GM15510 (cell line): ENCODE results near the gene TNS3.

ENCODE experiments used
- POLR2A ChIP-seq: IDR thresholded peaks from 3 replicates; pipeline ENCODE4 v1.6.1; 2011; ENCODE audit warnings: borderline replicate concordance; ENCODE audit not compliant: insufficient read length; ENCODE audit errors: extremely low read depth

Gene TNS3

GRCh38 chr7:47534322-47535034, 47.4 kb downstream of the TNS3 start:
- no peak for TF ChIP-seq POLR2A

GRCh38 chr7:47531584-47532492, 50.1 kb downstream of the TNS3 start:
- no peak for TF ChIP-seq POLR2A

DNA sequence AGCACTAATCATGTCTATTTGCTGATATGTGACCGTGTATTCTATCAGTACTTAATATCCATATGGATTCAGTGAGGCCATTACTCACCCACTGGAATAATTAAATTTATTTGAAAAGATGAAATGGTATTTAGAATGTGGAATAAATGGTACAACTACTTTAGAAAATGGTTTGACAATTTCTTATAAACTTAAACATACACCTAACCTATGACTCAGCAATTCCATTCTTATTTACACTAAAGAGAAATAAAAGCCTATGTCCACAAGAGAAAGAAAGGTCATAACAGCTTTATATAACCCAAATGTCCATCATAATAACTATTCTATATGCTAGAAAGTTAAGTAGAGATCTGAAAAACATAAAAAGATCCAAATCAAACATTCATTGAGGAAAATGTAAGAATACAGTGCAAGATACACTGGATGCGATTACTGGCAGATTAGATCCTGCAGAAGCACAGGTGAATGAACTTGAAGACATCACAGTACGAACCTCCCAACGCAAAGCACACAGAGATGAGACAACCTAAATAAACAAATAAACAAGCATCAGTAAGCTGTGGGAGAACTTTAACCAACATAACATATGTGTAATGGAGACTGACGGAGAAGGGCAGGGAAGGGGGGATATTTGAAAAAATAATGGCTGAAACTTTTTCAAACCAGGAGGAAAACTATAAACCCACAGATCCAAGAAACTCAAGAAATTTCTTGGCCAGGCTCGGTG, 51.9 kb downstream of the TNS3 start:
- no peak for TF ChIP-seq POLR2A

GRCh38 chr7:47529405-47529804, 52.5 kb downstream of the TNS3 start:
- TF ChIP-seq POLR2A: no peak

GRCh38 chr7:47528471-47528870, 53.4 kb downstream of the TNS3 start:
- TF ChIP-seq POLR2A: no peak

- TF ChIP-seq POLR2A: no peak
Observed at GRCh38 chr7:47526466-47526865, 55.4 kb downstream of the TNS3 start.

DNA sequence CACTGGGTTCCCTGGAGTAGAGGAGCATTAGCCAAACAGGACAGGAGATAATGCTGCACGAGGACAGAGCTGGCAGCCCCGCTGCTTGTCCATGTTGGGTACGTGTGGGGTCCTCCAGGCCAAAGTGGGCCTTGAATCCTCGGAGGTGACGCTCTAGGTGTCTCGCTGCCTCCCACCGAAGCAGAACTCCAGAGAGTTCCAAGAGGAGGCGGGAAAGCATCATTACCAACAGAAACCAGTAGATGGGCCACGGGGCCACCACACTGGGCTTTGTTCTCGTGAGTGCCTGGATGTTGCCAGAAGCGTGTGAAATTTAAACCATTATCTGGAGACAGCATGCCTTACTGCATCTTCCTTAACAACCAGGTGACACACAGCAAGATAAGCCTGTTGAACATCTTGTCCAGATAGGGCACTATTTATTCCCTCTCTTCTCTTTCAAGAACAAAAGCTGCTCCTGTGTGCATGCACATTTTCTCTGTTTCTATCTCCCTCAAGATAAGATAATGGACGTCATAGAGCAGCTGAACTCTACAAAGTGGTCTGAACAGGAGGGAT, 56.8 kb downstream of the TNS3 start:
- TF ChIP-seq POLR2A: no peak

- no peak for TF ChIP-seq POLR2A
Observed at GRCh38 chr7:47523401-47523800, 58.5 kb downstream of the TNS3 start.

GRCh38 chr7:47521816-47522561, 59.9 kb downstream of the TNS3 start:
- TF ChIP-seq POLR2A: no peak

- TF ChIP-seq POLR2A: no peak
Observed at GRCh38 chr7:47521011-47521795, 60.7 kb downstream of the TNS3 start.

DNA sequence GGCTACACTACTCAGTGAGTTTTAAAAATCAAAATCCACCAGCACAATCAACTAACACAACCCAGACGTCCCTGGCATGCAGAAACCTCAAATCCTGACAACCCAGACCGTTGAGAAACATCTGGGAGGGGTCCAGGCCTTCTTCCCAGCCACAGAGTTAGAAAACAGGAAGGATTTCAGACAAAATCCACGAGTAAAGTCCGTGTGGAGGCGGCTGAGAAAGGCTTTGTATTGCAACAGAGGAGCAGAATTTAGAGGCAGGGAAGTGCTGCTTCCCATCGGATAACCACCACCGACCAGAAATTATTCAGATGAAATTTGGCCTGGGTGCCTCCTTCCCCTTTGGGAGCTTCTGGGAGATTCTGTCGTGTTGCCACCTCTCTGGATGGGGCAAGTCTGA, 61.5 kb downstream of the TNS3 start:
- TF ChIP-seq POLR2A: no peak

- no peak for TF ChIP-seq POLR2A
Observed at GRCh38 chr7:47518827-47519226, 63.1 kb downstream of the TNS3 start.

- TF ChIP-seq POLR2A: no peak
Observed at GRCh38 chr7:47517821-47518480, 64.0 kb downstream of the TNS3 start.
